ENCODE results near the gene MUS81.

- TF ChIP-seq CTCF (conservative IDR thresholded peaks at IDR 0.05; ENCODE audit: low read length), result no peak
- no peak for TF ChIP-seq EZH2phosphoT487 (IDR thresholded peaks at IDR 0.05; ENCODE audit: borderline replicate concordance, low read depth, low read length)
These were observed 9.5 kb downstream of the MUS81 start for GRCh38 chr11:65869643-65870306.
